PC-9 (cell line): ENCODE measurements around the gene KCNC3. TPM values are rescaled to one million over a fixed set of nuclear protein-coding genes. Genes with fewer than 3 reads are reported as not detected.

Experiments
- Bru-seq: library from RNA; stranded (reverse); fragments of 400-500 nt; gene quantifications from one replicate; lab custom pipeline; 2021; lab: Mats Ljungman, UMichigan
- BruChase-seq, 2 experiments: library from RNA; stranded (reverse); fragments of 400-500 nt; gene quantifications; one replicate each; lab custom pipeline; 2021; lab: Mats Ljungman, UMichigan
- BruUV-seq: library from RNA; stranded (reverse); fragments of 400-500 nt; replicated peaks from 2 replicates; lab custom pipeline; 2021; lab: Mats Ljungman, UMichigan
- CTCF ChIA-PET: fragments of 300-600 bp; sonication (Branson Sonifier 250); formaldehyde crosslinking; loops from one replicate; lab custom pipeline; 2022; ENCODE audit warnings: antibody characterized with exemption; lab: Charles Lee
- POLR2A ChIA-PET: fragments of 300-600 bp; sonication (Branson Sonifier 250); formaldehyde crosslinking; loops from one replicate; lab custom pipeline; 2022; ENCODE audit warnings: antibody characterized with exemption; ENCODE audit not compliant: unreplicated experiment; lab: Charles Lee
- DNase-seq, 2 experiments: peaks; one replicate each; pipeline versions ENCODE4 v3.0.0 to v3.0.0-alpha.2; 2015 to 2022; ENCODE audit warnings: mixed read lengths in 1 of 2
- H2AFZ ChIP-seq: fragments of 200-600 bp; sonication (generic); 2 replicates; pipeline ENCODE4 v1.8.1; 2017; ENCODE audit warnings: antibody characterized with exemption
- H3F3A ChIP-seq: fragments of 200-600 bp; sonication (generic); 2 replicates; pipeline ENCODE4 v1.8.1; 2017; ENCODE audit warnings: antibody characterized with exemption, mild to moderate bottlenecking, low read depth; ENCODE audit not compliant: insufficient read depth
- H3K27ac ChIP-seq: fragments of 200-600 bp; sonication (generic); 2 replicates; pipeline ENCODE4 v1.6.1; 2016; ENCODE audit warnings: mixed run types
- H3K27me3 ChIP-seq: fragments of 200-600 bp; sonication (generic); 2 replicates; pipeline ENCODE4 v1.6.1; 2016; ENCODE audit warnings: low read depth, mixed run types; ENCODE audit not compliant: insufficient read depth
- H3K36me3 ChIP-seq: fragments of 200-600 bp; sonication (generic); 2 replicates; pipeline ENCODE4 v1.6.1; 2016; ENCODE audit warnings: low read depth, mixed run types
- H3K4me1 ChIP-seq: fragments of 200-600 bp; sonication (generic); replicated peaks from 2 replicates; pipeline ENCODE4 v1.6.1; 2016; ENCODE audit warnings: mixed run types; ENCODE audit not compliant: insufficient read depth
- H3K4me2 ChIP-seq: fragments of 200-600 bp; sonication (generic); 2 replicates; pipeline ENCODE4 v1.6.1; 2017; ENCODE audit warnings: mixed run types
- H3K4me3 ChIP-seq: fragments of 200-600 bp; sonication (generic); 2 replicates; pipeline ENCODE4 v1.6.1; 2016; ENCODE audit warnings: mixed run types
- H3K79me2 ChIP-seq: fragments of 200-600 bp; sonication (generic); 2 replicates; pipeline ENCODE4 v1.6.1; 2017; ENCODE audit warnings: low read depth, mixed run types
- H3K9me2 ChIP-seq: fragments of 200-600 bp; sonication (generic); 2 replicates; pipeline ENCODE4 v1.8.1; 2017; ENCODE audit warnings: mild to moderate bottlenecking; ENCODE audit not compliant: insufficient read depth
- H3K9me3 ChIP-seq: fragments of 200-600 bp; sonication (generic); 2 replicates; pipeline ENCODE4 v1.8.1; 2016; ENCODE audit warnings: low read depth; ENCODE audit not compliant: insufficient read depth
- H4K20me1 ChIP-seq: fragments of 200-600 bp; sonication (generic); 2 replicates; pipeline ENCODE4 v1.8.1; 2017; ENCODE audit not compliant: insufficient read depth
- CTCF ChIP-seq: fragments of 200-600 bp; sonication (generic); conservative IDR thresholded peaks from 2 replicates; pipeline ENCODE4 v1.6.1; 2017; ENCODE audit warnings: mixed run types, antibody characterized with exemption, mild to moderate bottlenecking, moderate library complexity
- EZH2 ChIP-seq: fragments of 200-600 bp; sonication (generic); IDR thresholded peaks from 2 replicates; pipeline ENCODE4 v1.8.0; 2017; ENCODE audit warnings: antibody characterized with exemption, low read depth
- intact Hi-C: fragments of 100-400 bp; cut with micrococcal nuclease; formaldehyde crosslinking; loops from one replicate; pipeline ENCODE4 v1.10.0; 2022; ENCODE audit not compliant: unreplicated experiment
- long read RNA-seq: library from polyadenylated mRNA; stranded (forward); transcript quantifications from one replicate; pipeline ENCODE4 v2.0.0, GENCODE V29; 2022
- total RNA-seq: library from RNA; stranded (reverse); gene quantifications from 2 replicates; pipeline ENCODE4 v1.2.3, GENCODE V29; 2021

KCNC3 gene
- 9.0 and 9.4 TPM in 2 replicates for total RNA-seq
- percentile 47 among the genes with signal in this experiment for Bru-seq, nascent RNA
- percentile 70 among the genes with signal in this experiment for BruChase-seq, experiment 1, labeled RNA remaining after a 2-hour chase
- percentile 69 among the genes with signal in this experiment for BruChase-seq, experiment 2, labeled RNA remaining after a 6-hour chase
- long read RNA-seq, partial matches to known transcripts, result 0 of 1 reads
- long read RNA-seq, other reads (novel, unspliced or antisense), result 1 of 1 reads

- Histone ChIP-seq H3K4me3 (no peak within 1 kb of the TSS), H3K79me2 (peaks cover 4% of the 10 kb centered on the region; the same call in 1 of the 2 replicates), H3K36me3 (no peaks in the 10 kb centered on the region), H3K27ac (no peak within 1 kb of the TSS), H3K9me2 (no peaks in the 10 kb centered on the region), H3K9me3 (no peaks in the 10 kb centered on the region), H4K20me1 (peaks cover 15% of the 10 kb centered on the region), H3K4me2 (peak within 1 kb of the TSS; percentile 46), H3K27me3 (no peaks in the 10 kb centered on the region; the same call in 1 of the 2 replicates), H2AFZ (no peak within 1 kb of the TSS), H3F3A (peaks cover 33% of the 10 kb centered on the region), H3K4me1 (peaks cover 22% of the 10 kb centered on the region; the same call in 1 of the 2 replicates)
- BruUV-seq, result no TSS peak
- intact Hi-C loops, result no loop called here
- no peak for TF ChIP-seq CTCF
- no peak for TF ChIP-seq EZH2
- peak; percentile 86 to 95 for DNase-seq
- ChIA-PET CTCF (interaction anchor here (0.6 to 0.7 kb wide), 5 partner anchors 38 to 151 kb away, joined by 3 to 15 read pairs (median 10); no protein-coding TSS in a partner anchor), POLR2A (interaction anchor here (0.6 to 1.0 kb wide), 7 partner anchors 16 to 966 kb away, joined by 5 to 23 read pairs (median 7); no protein-coding TSS in a partner anchor)
Measured at GRCh38 chr19:50329146-50329925, at the start of gene KCNC3. KCNC3 (minus strand) TSS chr19:50329377; CDS start chr19:50329082, 295 bp downstream.

GRCh38 chr19:50378863-50379236 lies 49.7 kb upstream of the KCNC3 start:
- Histone ChIP-seq H3K4me3 (no peak overlapping the region), H2AFZ (no peak overlapping the region), H3F3A (peaks cover 27% of the 10 kb centered on the region), H3K4me1 (0 out of 2 replicates have a peak, but pooled peaks cover 6% of the 10 kb centered on the region), H3K9me3 (no peaks in the 10 kb centered on the region), H3K36me3 (peaks cover 28% of the 10 kb centered on the region), H4K20me1 (peaks cover 28% of the 10 kb centered on the region), H3K4me2 (no peak overlapping the region), H3K79me2 (peaks cover 12% of the 10 kb centered on the region), H3K27ac (no peak overlapping the region), H3K9me2 (no peaks in the 10 kb centered on the region), H3K27me3 (no peaks in the 10 kb centered on the region)
- TF ChIP-seq CTCF (no peak), EZH2 (no peak)
- ChIA-PET CTCF (no interaction called here), POLR2A (no interaction called here)
- intact Hi-C loops, result no loop called here
- DNase-seq, result no peak
- no TSS peak for BruUV-seq

- intact Hi-C loops, result no loop called here
- peaks cover 23% of the 10 kb centered on the region for H3F3A ChIP-seq
- H4K20me1 ChIP-seq, result peaks cover 28% of the 10 kb centered on the region
- no peaks in the 10 kb centered on the region for H3K9me3 ChIP-seq
- H3K27ac ChIP-seq, result no peak overlapping the region
- no peak for DNase-seq
- H2AFZ ChIP-seq, result no peak overlapping the region
- ChIA-PET CTCF (no interaction called here), POLR2A (no interaction called here)
- no peak overlapping the region for H3K4me2 ChIP-seq
- no peaks in the 10 kb centered on the region for H3K9me2 ChIP-seq
- no peaks in the 10 kb centered on the region for H3K27me3 ChIP-seq
- 0 out of 2 replicates have a peak, but pooled peaks cover 6% of the 10 kb centered on the region for H3K4me1 ChIP-seq
- no peak overlapping the region for H3K4me3 ChIP-seq
- H3K36me3 ChIP-seq, result peaks cover 28% of the 10 kb centered on the region
- TF ChIP-seq EZH2 (no peak), CTCF (no peak)
- BruUV-seq, result TSS peak; percentile 35
- peaks cover 12% of the 10 kb centered on the region for H3K79me2 ChIP-seq
Measured at GRCh38 chr19:50378169-50378862, 49.1 kb upstream of the KCNC3 start.
